Measurements from ENCODE around the gene HPSE2.

The HPSE2 gene

DNA sequence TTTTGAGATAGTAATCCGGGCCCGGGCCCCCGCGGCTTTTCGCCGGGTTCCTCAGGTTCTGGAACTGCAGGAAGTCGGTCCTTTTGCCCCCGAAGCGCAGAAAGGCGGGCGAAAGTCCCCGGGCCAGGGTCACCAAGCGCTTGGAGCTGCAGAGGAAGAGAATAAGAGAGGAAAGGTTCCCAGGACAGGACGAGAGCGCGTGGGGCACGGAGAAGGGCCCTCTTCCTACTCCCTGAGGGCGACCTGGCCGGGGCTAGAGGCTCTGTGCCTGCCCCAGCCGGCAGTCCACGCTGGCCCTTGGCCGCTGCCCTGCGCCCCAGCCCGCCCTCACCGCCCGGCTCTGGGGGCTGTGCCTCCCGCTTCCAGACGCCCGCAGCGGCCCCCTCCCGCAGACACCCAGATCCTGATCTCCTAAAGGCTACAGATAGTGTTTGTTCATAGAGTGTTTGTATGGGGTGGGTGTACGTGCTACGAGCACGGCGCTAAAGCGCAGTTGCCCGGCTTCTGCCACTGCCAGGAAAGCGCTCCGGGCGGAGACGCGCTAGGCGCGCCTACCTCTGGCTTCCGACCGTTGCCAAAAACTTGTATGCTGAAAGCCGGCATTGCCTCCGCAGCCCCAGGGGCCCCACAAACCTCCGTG, 3.2 kb downstream of the HPSE2 start:
- in situ Hi-C loops (cut with HindIII; ENCODE audit: low sequenced_read_pairs), result no loop called here
- TF ChIP-seq, protein P1, sequence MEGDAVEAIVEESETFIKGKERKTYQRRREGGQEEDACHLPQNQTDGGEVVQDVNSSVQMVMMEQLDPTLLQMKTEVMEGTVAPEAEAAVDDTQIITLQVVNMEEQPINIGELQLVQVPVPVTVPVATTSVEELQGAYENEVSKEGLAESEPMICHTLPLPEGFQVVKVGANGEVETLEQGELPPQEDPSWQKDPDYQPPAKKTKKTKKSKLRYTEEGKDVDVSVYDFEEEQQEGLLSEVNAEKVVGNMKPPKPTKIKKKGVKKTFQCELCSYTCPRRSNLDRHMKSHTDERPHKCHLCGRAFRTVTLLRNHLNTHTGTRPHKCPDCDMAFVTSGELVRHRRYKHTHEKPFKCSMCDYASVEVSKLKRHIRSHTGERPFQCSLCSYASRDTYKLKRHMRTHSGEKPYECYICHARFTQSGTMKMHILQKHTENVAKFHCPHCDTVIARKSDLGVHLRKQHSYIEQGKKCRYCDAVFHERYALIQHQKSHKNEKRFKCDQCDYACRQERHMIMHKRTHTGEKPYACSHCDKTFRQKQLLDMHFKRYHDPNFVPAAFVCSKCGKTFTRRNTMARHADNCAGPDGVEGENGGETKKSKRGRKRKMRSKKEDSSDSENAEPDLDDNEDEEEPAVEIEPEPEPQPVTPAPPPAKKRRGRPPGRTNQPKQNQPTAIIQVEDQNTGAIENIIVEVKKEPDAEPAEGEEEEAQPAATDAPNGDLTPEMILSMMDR (IDR thresholded peaks at IDR 0.05; ENCODE audit: low read depth, low read length), result no peak
- no peak for DNase-seq (ENCODE audit: low read depth, low spot score)
- H3K4me3 ChIP-seq (ENCODE audit: low read depth, low read length), result no peak overlapping the region

DNA sequence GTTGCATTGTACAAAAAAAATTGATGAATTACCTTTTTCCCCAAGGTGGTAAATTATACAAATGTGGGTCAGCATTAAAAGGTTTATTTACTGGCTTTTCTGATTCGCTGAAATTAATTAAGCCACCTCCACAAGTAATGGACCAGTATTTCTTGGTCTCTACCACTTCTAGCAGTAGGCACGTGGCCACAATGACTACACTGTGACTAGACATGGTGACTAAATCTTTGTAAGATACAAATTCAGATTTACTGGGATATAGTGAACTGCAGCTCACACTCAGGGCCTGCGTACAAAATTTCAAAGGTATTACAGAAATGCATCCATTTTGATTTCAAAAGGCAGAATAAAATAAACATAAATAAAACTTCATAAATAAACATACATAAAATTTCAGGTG, 10.9 kb downstream of the HPSE2 start:
- TF ChIP-seq, protein P1 (IDR thresholded peaks at IDR 0.05; ENCODE audit: low read depth, low read length), result no peak
- no peak for DNase-seq (ENCODE audit: low read depth, low spot score)
- in situ Hi-C loops (cut with HindIII; ENCODE audit: low sequenced_read_pairs), result no loop called here

DNA sequence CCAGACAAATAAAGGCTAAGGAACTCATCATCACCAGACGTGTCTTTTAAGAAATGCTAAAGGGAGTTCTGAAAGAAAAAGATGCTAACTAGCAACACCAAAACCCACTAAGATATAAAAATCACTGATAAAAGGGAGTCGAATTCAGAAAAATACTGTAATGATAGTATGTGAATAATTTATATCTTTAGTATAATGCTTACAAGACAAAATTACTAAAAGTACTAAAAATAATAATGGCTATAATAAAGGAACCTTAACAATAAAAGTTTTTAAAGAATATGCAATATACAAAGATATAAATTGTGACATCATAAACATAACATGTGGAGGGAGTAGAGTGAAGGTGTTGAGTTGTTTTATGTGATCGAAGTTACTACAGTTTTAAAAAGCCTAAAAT, 28.3 kb downstream of the HPSE2 start:
- no peak for DNase-seq (ENCODE audit: low read depth, low spot score)
- H3K4me3 ChIP-seq (ENCODE audit: low read depth, low read length), result no peak overlapping the region
- in situ Hi-C loops (cut with HindIII; ENCODE audit: low sequenced_read_pairs), result no loop called here
- TF ChIP-seq, protein P1 (IDR thresholded peaks at IDR 0.05; ENCODE audit: low read depth, low read length), result no peak

More for the DNA sequence above, 10.9 kb downstream of the HPSE2 start:
- no peak overlapping the region for H3K4me3 ChIP-seq (ENCODE audit: low read depth, low read length)

GRCh38 chr10:99203310-99203709, 32.3 kb downstream of the HPSE2 start:
- no peak for DNase-seq (ENCODE audit: low read depth, low spot score)
- TF ChIP-seq, protein P1 (IDR thresholded peaks at IDR 0.05; ENCODE audit: low read depth, low read length), result no peak
- no peak overlapping the region for H3K4me3 ChIP-seq (ENCODE audit: low read depth, low read length)
- in situ Hi-C loops (cut with HindIII; ENCODE audit: low sequenced_read_pairs), result no loop called here

DNA sequence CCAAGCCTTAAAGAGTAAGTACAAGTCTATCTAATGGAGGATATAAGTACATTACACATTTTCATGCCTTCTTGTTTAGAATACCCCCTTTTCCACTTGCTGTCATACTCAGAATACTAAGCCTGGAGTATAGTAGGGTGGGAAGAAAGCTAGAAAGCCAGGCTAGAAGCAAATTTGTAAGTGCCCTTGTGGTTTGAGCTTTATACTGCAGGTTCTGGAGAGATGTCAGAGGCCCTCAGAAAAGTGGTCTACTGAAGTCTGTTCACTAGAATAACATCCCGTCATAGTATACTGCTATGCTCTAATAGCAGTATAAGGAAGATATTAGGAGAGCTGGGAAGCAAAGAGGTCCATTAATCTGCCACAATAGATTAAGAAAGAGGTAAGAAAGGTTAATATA, 62.7 kb downstream of the HPSE2 start:
- no peak for DNase-seq (ENCODE audit: low read depth, low spot score)
- in situ Hi-C loops (cut with HindIII; ENCODE audit: low sequenced_read_pairs), result no loop called here
- TF ChIP-seq, protein P1 (IDR thresholded peaks at IDR 0.05; ENCODE audit: low read depth, low read length), result no peak
- no peak overlapping the region for H3K4me3 ChIP-seq (ENCODE audit: low read depth, low read length)

DNA sequence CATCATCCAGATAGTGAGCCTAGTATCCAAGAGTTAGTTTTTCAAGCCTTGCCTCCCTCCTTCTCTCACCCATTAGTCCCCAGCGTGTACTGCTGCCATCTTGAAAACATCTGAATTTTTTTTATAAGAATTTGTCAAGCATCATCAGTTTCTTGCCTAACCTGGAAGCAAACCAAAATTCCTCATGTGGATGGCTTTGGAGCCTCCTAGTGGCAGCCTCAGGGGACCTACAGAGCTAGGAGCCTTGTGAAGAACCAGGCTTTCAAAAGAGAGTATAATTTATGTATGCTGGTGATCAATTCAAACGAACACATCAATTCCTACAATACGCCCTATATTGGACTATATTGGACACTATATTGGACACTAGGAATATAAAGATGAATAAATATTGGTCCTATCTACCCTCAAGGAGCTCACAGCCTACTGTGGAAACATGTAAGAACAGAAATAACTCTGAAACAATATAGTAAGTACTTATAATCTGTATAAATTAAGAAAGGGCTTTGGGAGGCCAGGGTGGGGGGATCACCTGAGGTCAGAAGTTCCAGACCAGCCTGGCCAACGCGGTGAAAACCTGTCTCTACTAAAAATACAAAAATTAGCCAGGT, 63.4 kb downstream of the HPSE2 start:
- DNase-seq (ENCODE audit: low read depth, low spot score), result peak; percentile 8

More for the DNA sequence above, 63.4 kb downstream of the HPSE2 start:
- TF ChIP-seq, protein P1 (IDR thresholded peaks at IDR 0.05; ENCODE audit: low read depth, low read length), result peak; percentile 37
- H3K4me3 ChIP-seq (ENCODE audit: low read depth, low read length), result no peak overlapping the region
- in situ Hi-C loops (cut with HindIII; ENCODE audit: low sequenced_read_pairs), result no loop called here
